MCF 10A (cell line): ENCODE data around the gene AKAP12. TPM values are rescaled to one million over a fixed set of nuclear protein-coding genes. Genes with fewer than 3 reads are reported as not detected.

Experiments used
- BruUV-seq: library from RNA; stranded (reverse); fragments of 400-500 nt; replicated peaks from 2 replicates; lab custom pipeline; 2021; lab: Mats Ljungman, UMichigan
- CTCF ChIA-PET: fragments of 300-600 bp; sonication (Branson Sonifier 250); formaldehyde crosslinking; extraction: SDS; loops from one replicate; lab custom pipeline; 2021; ENCODE audit warnings: antibody characterized with exemption, inconsistent platforms; lab: Yijun Ruan, JAX
- POLR2A ChIA-PET: fragments of 300-600, 350-650 bp; sonication (Branson Sonifier 250); formaldehyde crosslinking; extraction: SDS; loops from one replicate; lab custom pipeline; 2020; ENCODE audit warnings: antibody characterized with exemption, inconsistent platforms; lab: Yijun Ruan, JAX
- DNase-seq: peaks from one replicate; pipeline ENCODE4 v3.0.0-alpha.2; 2018; ENCODE audit not compliant: unreplicated experiment
- H3K27ac Mint-ChIP-seq: one replicate; pipeline ENCODE4 v1.8.0; 2022; ENCODE audit warnings: mild to moderate bottlenecking, low read depth, mixed read lengths; ENCODE audit not compliant: unreplicated experiment
- H3K27me3 Mint-ChIP-seq: one replicate; pipeline ENCODE4 v1.8.0; 2022; ENCODE audit warnings: mixed read lengths; ENCODE audit not compliant: insufficient read depth, unreplicated experiment
- H3K36me3 Mint-ChIP-seq: one replicate; pipeline ENCODE4 v1.8.0; 2022; ENCODE audit warnings: mild to moderate bottlenecking, moderate library complexity, mixed read lengths; ENCODE audit not compliant: insufficient read depth, unreplicated experiment
- H3K4me1 Mint-ChIP-seq: one replicate; pipeline ENCODE4 v1.8.0; 2022; ENCODE audit warnings: mixed read lengths; ENCODE audit not compliant: insufficient read depth, unreplicated experiment
- H3K4me3 Mint-ChIP-seq: one replicate; pipeline ENCODE4 v1.8.0; 2022; ENCODE audit warnings: mild to moderate bottlenecking, moderate library complexity, mixed read lengths; ENCODE audit not compliant: unreplicated experiment
- H3K9me3 Mint-ChIP-seq: one replicate; pipeline ENCODE4 v1.8.0; 2022; ENCODE audit warnings: mixed read lengths; ENCODE audit not compliant: unreplicated experiment
- intact Hi-C: fragments of 100-400 bp; cut with micrococcal nuclease; formaldehyde crosslinking; loops from 2 replicates; pipeline ENCODE4 v1.14.1; 2022
- total RNA-seq: library from RNA; stranded (reverse); gene quantifications from 2 replicates; pipeline ENCODE4 v1.2.3, GENCODE V29; 2022
- TF ChIP-seq, protein P1 (sequence below): fragments of 200-600 bp; IDR thresholded peaks from one replicate; pipeline ENCODE4 v1.8.0; 2022; ENCODE audit warnings: antibody characterized with exemption, mild to moderate bottlenecking; ENCODE audit not compliant: unreplicated experiment

AKAP12 gene
- total RNA-seq, 1 experiment from 2014 or later: 0.63 TPM

GRCh38 chr6:151317995-151318365, 78.2 kb downstream of the AKAP12 start:
- H3K4me1 Mint-ChIP-seq: peaks cover 16% of the 10 kb centered on the region
- H3K27me3 Mint-ChIP-seq: no peaks in the 10 kb centered on the region
- POLR2A ChIA-PET: interaction anchor here (1.6 kb wide), 1 partner anchor 314 kb away, joined by 4 read pairs; no protein-coding TSS in a partner anchor
- no peaks in the 10 kb centered on the region for H3K36me3 Mint-ChIP-seq
- CTCF ChIA-PET: interaction anchor here (0.5 to 1.7 kb wide), 3 partner anchors 97 to 404 kb away, joined by 3 to 13 read pairs (median 4); no protein-coding TSS in a partner anchor
- no TSS peak for BruUV-seq
- no peaks in the 10 kb centered on the region for H3K9me3 Mint-ChIP-seq
- H3K4me3 Mint-ChIP-seq: no peak overlapping the region
- TF ChIP-seq, protein P1, sequence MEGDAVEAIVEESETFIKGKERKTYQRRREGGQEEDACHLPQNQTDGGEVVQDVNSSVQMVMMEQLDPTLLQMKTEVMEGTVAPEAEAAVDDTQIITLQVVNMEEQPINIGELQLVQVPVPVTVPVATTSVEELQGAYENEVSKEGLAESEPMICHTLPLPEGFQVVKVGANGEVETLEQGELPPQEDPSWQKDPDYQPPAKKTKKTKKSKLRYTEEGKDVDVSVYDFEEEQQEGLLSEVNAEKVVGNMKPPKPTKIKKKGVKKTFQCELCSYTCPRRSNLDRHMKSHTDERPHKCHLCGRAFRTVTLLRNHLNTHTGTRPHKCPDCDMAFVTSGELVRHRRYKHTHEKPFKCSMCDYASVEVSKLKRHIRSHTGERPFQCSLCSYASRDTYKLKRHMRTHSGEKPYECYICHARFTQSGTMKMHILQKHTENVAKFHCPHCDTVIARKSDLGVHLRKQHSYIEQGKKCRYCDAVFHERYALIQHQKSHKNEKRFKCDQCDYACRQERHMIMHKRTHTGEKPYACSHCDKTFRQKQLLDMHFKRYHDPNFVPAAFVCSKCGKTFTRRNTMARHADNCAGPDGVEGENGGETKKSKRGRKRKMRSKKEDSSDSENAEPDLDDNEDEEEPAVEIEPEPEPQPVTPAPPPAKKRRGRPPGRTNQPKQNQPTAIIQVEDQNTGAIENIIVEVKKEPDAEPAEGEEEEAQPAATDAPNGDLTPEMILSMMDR: no peak
- no peak overlapping the region for H3K27ac Mint-ChIP-seq
- no peak for DNase-seq
- intact Hi-C loops: no loop called here

DNA sequence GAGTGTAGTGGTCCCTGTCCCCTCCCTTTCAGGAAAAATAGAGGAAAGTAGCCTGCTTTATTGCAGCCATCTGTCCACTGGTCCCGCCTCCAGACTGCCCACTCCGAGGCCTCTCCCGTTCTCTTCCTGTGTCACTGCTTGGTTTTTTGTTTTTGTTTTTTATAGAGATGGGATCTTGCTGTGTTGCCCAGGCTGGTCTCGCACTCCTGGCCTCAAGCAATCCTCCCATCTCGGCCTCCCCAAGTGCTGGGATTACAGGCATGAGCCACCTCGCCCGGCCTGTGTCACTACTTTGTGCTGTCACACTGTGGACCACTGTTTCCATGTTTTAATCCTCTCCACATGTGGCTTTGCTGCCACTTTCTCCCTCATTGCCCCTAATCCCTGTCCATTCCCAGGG, 80.4 kb downstream of the AKAP12 start:
- intact Hi-C loops: no loop called here
- peaks cover 26% of the 10 kb centered on the region for H3K4me1 Mint-ChIP-seq
- no peak overlapping the region for H3K27ac Mint-ChIP-seq
- ChIA-PET POLR2A (no interaction called here), CTCF (interaction anchor here (0.5 to 8.0 kb wide), 6 partner anchors 250 to 434 kb away, joined by 3 to 293 read pairs (median 4); no protein-coding TSS in a partner anchor)
- BruUV-seq: no TSS peak
- TF ChIP-seq, protein P1: no peak
- H3K4me3 Mint-ChIP-seq: no peak overlapping the region
- no peak for DNase-seq
- no peaks in the 10 kb centered on the region for H3K9me3 Mint-ChIP-seq
- no peaks in the 10 kb centered on the region for H3K27me3 Mint-ChIP-seq
- H3K36me3 Mint-ChIP-seq: no peaks in the 10 kb centered on the region

- CTCF ChIA-PET: interaction anchor here (0.6 to 8.0 kb wide), 7 partner anchors 33 to 1574 kb away, joined by 3 to 293 read pairs (median 4); no protein-coding TSS in a partner anchor
- no peaks in the 10 kb centered on the region for H3K9me3 Mint-ChIP-seq
- intact Hi-C loops: no loop called here
- TF ChIP-seq, protein P1: no peak
- peaks cover 28% of the 10 kb centered on the region for H3K4me1 Mint-ChIP-seq
- DNase-seq: no peak
- H3K36me3 Mint-ChIP-seq: no peaks in the 10 kb centered on the region
- POLR2A ChIA-PET: no interaction called here
- BruUV-seq: no TSS peak
- H3K4me3 Mint-ChIP-seq: no peak overlapping the region
- H3K27me3 Mint-ChIP-seq: no peaks in the 10 kb centered on the region
- no peak overlapping the region for H3K27ac Mint-ChIP-seq
Observed at GRCh38 chr6:151321438-151321837, 81.7 kb downstream of the AKAP12 start.

DNA sequence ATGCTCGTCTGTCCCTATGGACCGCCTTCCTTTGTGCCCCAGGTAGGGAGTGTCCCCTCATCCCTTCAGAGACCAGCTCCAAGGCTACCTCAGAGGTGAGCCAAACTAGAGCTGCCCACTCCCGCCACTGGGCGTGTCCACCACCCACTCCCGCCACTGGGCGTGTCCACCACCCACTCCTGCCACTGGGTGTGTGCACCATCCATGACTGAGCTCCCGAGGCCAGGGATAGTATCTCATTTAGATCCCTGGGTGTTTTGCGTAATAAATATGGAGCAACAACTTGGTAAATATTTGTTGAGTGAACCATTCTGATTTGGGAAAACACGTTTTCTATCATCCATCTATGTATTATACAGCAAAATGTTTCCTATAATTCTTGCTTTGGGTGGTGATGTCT, 82.8 kb downstream of the AKAP12 start:
- Mint-ChIP-seq H3K36me3 (no peaks in the 10 kb centered on the region), H3K4me3 (no peak overlapping the region), H3K9me3 (no peaks in the 10 kb centered on the region), H3K4me1 (peaks cover 23% of the 10 kb centered on the region), H3K27me3 (no peaks in the 10 kb centered on the region), H3K27ac (no peak overlapping the region)
- CTCF ChIA-PET: interaction anchor here (0.6 to 8.0 kb wide), 9 partner anchors 9 to 429 kb away, joined by 3 to 293 read pairs (median 5); no protein-coding TSS in a partner anchor
- intact Hi-C loops: no loop called here
- POLR2A ChIA-PET: interaction anchor here (0.7 to 0.9 kb wide), 3 partner anchors 46 to 318 kb away, joined by 3 to 4 read pairs (median 3); no protein-coding TSS in a partner anchor
- TF ChIP-seq, protein P1: no peak
- peak; percentile 43 for DNase-seq
- no TSS peak for BruUV-seq
